ENCODE measurements around the gene TCHH.
"Not testable (repeated sequence)": the region's sequence is repeated elsewhere in the genome, so short reads cannot be mapped to it uniquely, and the experiment has no call there.

The TCHH gene

GRCh38 chr1:152144674-152145183 lies 29.5 kb upstream of the TCHH start:
- H3K9me3 ChIP-seq (ENCODE audit: insufficient read depth, low read depth, low read length) = peaks cover 28% of the 10 kb centered on the region
- not testable (repeated sequence) for H3K9ac ChIP-seq (ENCODE audit: low read depth, low read length); H3K4me1 ChIP-seq (ENCODE audit: insufficient read depth, low read length); H3K27me3 ChIP-seq (ENCODE audit: insufficient read depth, low read length); H3K27ac ChIP-seq (ENCODE audit: low read length); H3K36me3 ChIP-seq (ENCODE audit: insufficient read depth, low read depth, low read length); H3K4me3 ChIP-seq (ENCODE audit: low read length)

DNA sequence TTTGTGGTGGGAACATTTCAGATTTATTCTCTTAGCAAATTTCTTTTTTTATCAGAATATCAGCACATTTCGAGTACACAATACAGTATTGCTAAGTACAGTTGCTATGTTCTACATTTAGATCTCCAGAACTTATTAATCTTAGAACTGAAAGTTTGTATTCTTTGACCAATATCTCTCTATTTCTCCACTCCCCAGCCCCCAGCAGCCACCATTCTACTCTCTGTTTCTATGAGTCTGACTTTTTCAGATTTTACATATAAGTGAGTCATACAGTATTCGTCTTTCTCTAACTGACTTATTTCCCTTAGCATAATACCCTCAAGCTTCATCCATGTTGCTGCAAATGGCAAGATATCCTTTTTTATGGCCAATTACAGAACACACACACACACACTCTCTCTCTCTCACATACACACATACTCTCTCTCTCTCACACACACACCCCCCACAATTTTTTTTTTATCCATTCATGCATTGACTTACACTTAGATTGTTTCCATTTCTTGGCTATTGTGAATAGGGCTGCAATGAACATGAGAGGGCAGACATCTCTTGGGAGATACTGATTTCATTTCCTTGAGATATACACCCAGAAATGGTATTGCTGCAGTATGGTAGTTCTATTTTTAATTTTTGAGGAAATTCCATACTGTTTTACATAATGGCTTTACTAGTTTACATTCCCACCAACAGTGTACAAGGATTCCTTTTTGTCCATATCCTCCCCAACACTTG lies 28.1 kb upstream of the TCHH start:
- H3K4me1 ChIP-seq (ENCODE audit: insufficient read depth, low read length) = no peaks in the 10 kb centered on the region
- peaks cover 24% of the 10 kb centered on the region for H3K9me3 ChIP-seq (ENCODE audit: insufficient read depth, low read depth, low read length)
- H3K27ac ChIP-seq (ENCODE audit: low read length) = no peak overlapping the region
- no peaks in the 10 kb centered on the region for H3K27me3 ChIP-seq (ENCODE audit: insufficient read depth, low read length)
- no peak overlapping the region for H3K9ac ChIP-seq (ENCODE audit: low read depth, low read length)
- no peaks in the 10 kb centered on the region for H3K36me3 ChIP-seq (ENCODE audit: insufficient read depth, low read depth, low read length)
- H3K4me3 ChIP-seq (ENCODE audit: low read length) = no peak overlapping the region

- Histone ChIP-seq H3K4me1 (ENCODE audit: insufficient read depth, low read length) (no peaks in the 10 kb centered on the region), H3K27ac (ENCODE audit: low read length) (no peak overlapping the region), H3K27me3 (ENCODE audit: insufficient read depth, low read length) (no peaks in the 10 kb centered on the region), H3K4me3 (ENCODE audit: low read length) (no peak overlapping the region), H3K36me3 (ENCODE audit: insufficient read depth, low read depth, low read length) (no peaks in the 10 kb centered on the region), H3K9me3 (ENCODE audit: insufficient read depth, low read depth, low read length) (peaks cover 13% of the 10 kb centered on the region), H3K9ac (ENCODE audit: low read depth, low read length) (no peak overlapping the region)
Measured at GRCh38 chr1:152141971-152142584, 26.8 kb upstream of the TCHH start.

DNA sequence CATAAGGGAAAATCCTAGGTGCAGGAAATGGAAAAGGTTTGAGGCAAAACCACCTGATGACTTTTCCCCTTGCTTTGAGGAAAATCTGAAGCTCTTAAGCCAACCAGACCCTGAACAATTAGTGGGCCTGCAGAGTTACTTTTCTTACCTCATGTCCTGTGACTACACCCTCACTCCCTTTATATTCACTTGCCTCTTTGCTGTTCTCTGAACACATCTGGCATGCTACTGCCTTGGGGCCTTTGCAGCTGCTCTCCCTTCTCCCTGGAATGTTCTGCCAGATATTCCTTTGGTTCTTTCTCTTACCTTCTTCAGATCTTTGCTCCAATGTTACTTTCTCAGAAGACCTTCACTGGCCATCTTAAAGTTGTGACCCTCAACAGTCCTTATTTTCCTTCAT lies 22.0 kb upstream of the TCHH start:
- H3K4me3 ChIP-seq (ENCODE audit: low read length) = no peak overlapping the region
- H3K4me1 ChIP-seq (ENCODE audit: insufficient read depth, low read length) = no peaks in the 10 kb centered on the region
- no peaks in the 10 kb centered on the region; the same call in 1 of the 2 replicates for H3K27me3 ChIP-seq (ENCODE audit: insufficient read depth, low read length)
- no peak overlapping the region for H3K9ac ChIP-seq (ENCODE audit: low read depth, low read length)
- no peaks in the 10 kb centered on the region for H3K9me3 ChIP-seq (ENCODE audit: insufficient read depth, low read depth, low read length)
- no peaks in the 10 kb centered on the region for H3K36me3 ChIP-seq (ENCODE audit: insufficient read depth, low read depth, low read length)
- H3K27ac ChIP-seq (ENCODE audit: low read length) = no peak overlapping the region

- Histone ChIP-seq H3K9me3 (ENCODE audit: insufficient read depth, low read depth, low read length) (no peaks in the 10 kb centered on the region), H3K9ac (ENCODE audit: low read depth, low read length) (no peak overlapping the region), H3K36me3 (ENCODE audit: insufficient read depth, low read depth, low read length) (no peaks in the 10 kb centered on the region), H3K27me3 (ENCODE audit: insufficient read depth, low read length) (no peaks in the 10 kb centered on the region), H3K4me3 (ENCODE audit: low read length) (no peak overlapping the region), H3K4me1 (ENCODE audit: insufficient read depth, low read length) (no peaks in the 10 kb centered on the region), H3K27ac (ENCODE audit: low read length) (no peak overlapping the region)
Measured at GRCh38 chr1:152130186-152130585, 14.9 kb upstream of the TCHH start.

- no peak overlapping the region for H3K9ac ChIP-seq (ENCODE audit: low read depth, low read length)
- no peak overlapping the region for H3K4me3 ChIP-seq (ENCODE audit: low read length)
- no peaks in the 10 kb centered on the region for H3K9me3 ChIP-seq (ENCODE audit: insufficient read depth, low read depth, low read length)
- H3K36me3 ChIP-seq (ENCODE audit: insufficient read depth, low read depth, low read length) = no peaks in the 10 kb centered on the region
- H3K4me1 ChIP-seq (ENCODE audit: insufficient read depth, low read length) = no peaks in the 10 kb centered on the region
- no peak overlapping the region for H3K27ac ChIP-seq (ENCODE audit: low read length)
- H3K27me3 ChIP-seq (ENCODE audit: insufficient read depth, low read length) = no peaks in the 10 kb centered on the region
Measured at GRCh38 chr1:152127673-152128072, 12.4 kb upstream of the TCHH start.

GRCh38 chr1:152125834-152126443 lies 10.7 kb upstream of the TCHH start:
- Histone ChIP-seq H3K4me1 (ENCODE audit: insufficient read depth, low read length) (no peaks in the 10 kb centered on the region), H3K4me3 (ENCODE audit: low read length) (no peak overlapping the region), H3K9me3 (ENCODE audit: insufficient read depth, low read depth, low read length) (no peaks in the 10 kb centered on the region), H3K27me3 (ENCODE audit: insufficient read depth, low read length) (peaks cover 2% of the 10 kb centered on the region; the same call in 1 of the 2 replicates), H3K36me3 (ENCODE audit: insufficient read depth, low read depth, low read length) (no peaks in the 10 kb centered on the region), H3K9ac (ENCODE audit: low read depth, low read length) (no peak overlapping the region), H3K27ac (ENCODE audit: low read length) (no peak overlapping the region)

- Histone ChIP-seq H3K27ac (ENCODE audit: low read length) (no peak overlapping the region), H3K4me3 (ENCODE audit: low read length) (no peak overlapping the region), H3K4me1 (ENCODE audit: insufficient read depth, low read length) (no peaks in the 10 kb centered on the region), H3K9me3 (ENCODE audit: insufficient read depth, low read depth, low read length) (no peaks in the 10 kb centered on the region), H3K36me3 (ENCODE audit: insufficient read depth, low read depth, low read length) (no peaks in the 10 kb centered on the region), H3K9ac (ENCODE audit: low read depth, low read length) (no peak overlapping the region), H3K27me3 (ENCODE audit: insufficient read depth, low read length) (peaks cover 37% of the 10 kb centered on the region)
Measured at GRCh38 chr1:152118915-152119314, 3.7 kb upstream of the TCHH start.

GRCh38 chr1:152112885-152113432 lies 2.3 kb downstream of the TCHH start:
- Histone ChIP-seq H3K4me3 (ENCODE audit: low read length) (peak overlapping the region; percentile 59; the same call in 1 of the 2 replicates), H3K36me3 (ENCODE audit: insufficient read depth, low read depth, low read length) (no peaks in the 10 kb centered on the region), H3K9ac (ENCODE audit: low read depth, low read length) (no peak overlapping the region), H3K9me3 (ENCODE audit: insufficient read depth, low read depth, low read length) (peaks cover 27% of the 10 kb centered on the region), H3K27me3 (ENCODE audit: insufficient read depth, low read length) (peaks cover 93% of the 10 kb centered on the region), H3K27ac (ENCODE audit: low read length) (no peak overlapping the region), H3K4me1 (ENCODE audit: insufficient read depth, low read length) (peaks cover 13% of the 10 kb centered on the region; the same call in 1 of the 2 replicates)

- peaks cover 34% of the 10 kb centered on the region for H3K9me3 ChIP-seq (ENCODE audit: insufficient read depth, low read depth, low read length)
- H3K27ac ChIP-seq (ENCODE audit: low read length) = no peak overlapping the region
- peak overlapping the region; percentile 59 for H3K4me3 ChIP-seq (ENCODE audit: low read length)
- H3K9ac ChIP-seq (ENCODE audit: low read depth, low read length) = no peak overlapping the region
- H3K4me1 ChIP-seq (ENCODE audit: insufficient read depth, low read length) = peaks cover 13% of the 10 kb centered on the region; the same call in 1 of the 2 replicates
- H3K27me3 ChIP-seq (ENCODE audit: insufficient read depth, low read length) = peaks cover 99% of the 10 kb centered on the region
- H3K36me3 ChIP-seq (ENCODE audit: insufficient read depth, low read depth, low read length) = no peaks in the 10 kb centered on the region
Measured at GRCh38 chr1:152112101-152112884, 3.0 kb downstream of the TCHH start.

GRCh38 chr1:152111515-152111968 lies 3.7 kb downstream of the TCHH start:
- peaks cover 13% of the 10 kb centered on the region; the same call in 1 of the 2 replicates for H3K4me1 ChIP-seq (ENCODE audit: insufficient read depth, low read length)
- peaks cover 37% of the 10 kb centered on the region for H3K9me3 ChIP-seq (ENCODE audit: insufficient read depth, low read depth, low read length)
- H3K27ac ChIP-seq (ENCODE audit: low read length) = no peak overlapping the region
- no peaks in the 10 kb centered on the region for H3K36me3 ChIP-seq (ENCODE audit: insufficient read depth, low read depth, low read length)
- peaks cover 100% of the 10 kb centered on the region for H3K27me3 ChIP-seq (ENCODE audit: insufficient read depth, low read length)
- H3K4me3 ChIP-seq (ENCODE audit: low read length) = peak overlapping the region; percentile 56
- no peak overlapping the region; the same call in 1 of the 2 replicates for H3K9ac ChIP-seq (ENCODE audit: low read depth, low read length)

Data from iPS-20b (cell line).